Stimulated activated CD8-positive, alpha-beta memory T cell treated with anti-CD3 and anti-CD28 coated beads, Interleukin-12 subunit alpha, Interleukin-12 subunit beta, amount 100 ng/mL, for 1 hour (primary cell): ENCODE measurements around the gene GNS.
"Not testable (repeated sequence)": the region's sequence is repeated elsewhere in the genome, so short reads cannot be mapped to it uniquely, and the experiment has no call there.

ENCODE experiments used
- DNase-seq: peaks from one replicate; pipeline ENCODE4 v3.0.0-alpha.2; 2020; ENCODE audit warnings: low read depth

Gene GNS

DNA sequence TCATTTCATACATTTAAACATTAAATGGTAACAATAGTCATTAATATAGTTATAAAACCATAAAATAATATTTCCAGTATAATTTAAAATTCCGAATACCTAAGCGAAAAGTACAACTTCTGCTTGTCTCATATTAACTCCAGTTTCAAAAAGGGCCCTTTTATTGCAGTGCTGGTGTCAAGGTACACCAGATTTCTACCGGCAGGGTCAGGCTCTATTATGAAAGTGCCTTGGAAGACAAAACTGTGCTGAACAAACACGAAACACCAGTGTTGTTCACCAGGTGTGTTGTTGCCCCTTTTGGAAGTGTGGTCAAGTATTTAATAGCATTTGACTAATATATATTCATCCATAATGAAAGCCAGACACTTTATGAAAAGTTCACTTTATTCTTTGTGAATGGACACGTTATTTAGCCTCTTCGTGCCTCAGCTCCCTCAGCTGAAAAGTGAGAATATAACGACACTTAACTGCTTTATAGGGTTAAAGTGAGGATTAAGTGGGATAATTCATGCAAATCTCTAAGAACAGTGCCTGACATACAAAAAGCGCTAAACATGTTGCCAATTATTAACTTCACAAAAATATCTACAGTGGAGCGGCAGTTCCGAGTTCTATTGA is 20.3 kb upstream of the GNS start:
- no peak for DNase-seq

DNA sequence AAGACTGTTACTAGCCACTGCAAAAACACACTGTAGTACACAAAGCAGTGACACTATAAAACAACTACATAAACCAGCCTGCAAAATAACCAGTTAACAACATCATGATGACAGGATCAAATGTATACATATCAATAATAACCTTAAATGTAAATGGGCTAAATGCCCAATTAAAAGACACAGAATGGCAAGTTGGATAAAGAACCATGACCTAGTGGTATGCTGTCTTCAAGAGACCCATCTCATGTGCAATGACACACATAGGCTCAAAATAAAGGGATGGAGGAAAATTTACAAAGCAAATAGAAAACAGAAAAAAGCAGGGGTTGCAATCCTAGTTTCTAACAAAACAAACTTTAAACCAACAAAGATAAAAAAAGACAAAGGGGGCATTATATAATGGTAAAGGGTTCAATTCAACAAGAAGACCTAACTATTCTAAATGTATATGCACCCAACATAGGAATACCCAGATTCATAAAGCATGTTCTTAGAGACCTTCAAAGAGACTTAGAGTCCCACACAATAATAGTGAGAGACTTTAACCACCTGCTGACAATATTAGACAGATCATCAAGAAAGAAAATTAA is 16.0 kb upstream of the GNS start:
- not testable (repeated sequence) for DNase-seq

DNA sequence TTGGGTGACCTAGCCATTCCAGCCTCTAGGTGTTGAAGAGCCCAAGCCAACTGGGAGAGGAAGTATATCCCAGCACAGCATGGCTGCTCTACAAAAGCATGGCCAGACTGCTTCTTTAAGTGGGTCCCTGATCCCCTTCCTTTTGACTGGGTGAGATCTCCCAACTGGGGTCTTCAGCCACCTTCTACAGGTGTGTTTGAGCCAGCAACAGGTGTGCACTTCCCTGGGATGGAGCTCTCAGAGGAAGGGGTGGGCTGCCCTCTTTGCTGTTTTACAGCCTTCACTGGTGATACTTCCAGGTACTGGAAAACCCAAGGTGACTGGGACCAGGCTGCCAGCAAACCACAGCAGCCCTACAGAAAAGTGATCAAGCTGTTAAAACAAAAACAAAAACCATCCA is 14.2 kb upstream of the GNS start:
- DNase-seq = no peak

DNA sequence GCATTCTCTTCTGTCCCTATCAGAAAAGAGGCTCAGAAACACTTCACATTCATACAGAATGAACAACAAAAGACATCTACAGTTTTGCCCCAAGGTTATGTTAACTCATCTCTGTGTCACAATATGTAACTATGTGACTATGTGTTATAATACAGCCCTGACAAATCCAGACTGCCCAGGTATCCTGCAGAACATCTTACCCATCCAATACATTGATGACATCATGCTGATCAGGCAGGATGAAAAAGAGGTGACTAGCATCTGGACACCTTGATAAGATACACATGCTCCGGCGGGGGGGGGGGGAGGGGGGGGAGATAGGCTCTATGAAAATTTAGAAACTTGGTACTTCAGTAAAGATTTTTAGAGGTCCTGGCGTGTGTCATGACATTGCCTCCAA is 8.3 kb upstream of the GNS start:
- no peak for DNase-seq

DNA sequence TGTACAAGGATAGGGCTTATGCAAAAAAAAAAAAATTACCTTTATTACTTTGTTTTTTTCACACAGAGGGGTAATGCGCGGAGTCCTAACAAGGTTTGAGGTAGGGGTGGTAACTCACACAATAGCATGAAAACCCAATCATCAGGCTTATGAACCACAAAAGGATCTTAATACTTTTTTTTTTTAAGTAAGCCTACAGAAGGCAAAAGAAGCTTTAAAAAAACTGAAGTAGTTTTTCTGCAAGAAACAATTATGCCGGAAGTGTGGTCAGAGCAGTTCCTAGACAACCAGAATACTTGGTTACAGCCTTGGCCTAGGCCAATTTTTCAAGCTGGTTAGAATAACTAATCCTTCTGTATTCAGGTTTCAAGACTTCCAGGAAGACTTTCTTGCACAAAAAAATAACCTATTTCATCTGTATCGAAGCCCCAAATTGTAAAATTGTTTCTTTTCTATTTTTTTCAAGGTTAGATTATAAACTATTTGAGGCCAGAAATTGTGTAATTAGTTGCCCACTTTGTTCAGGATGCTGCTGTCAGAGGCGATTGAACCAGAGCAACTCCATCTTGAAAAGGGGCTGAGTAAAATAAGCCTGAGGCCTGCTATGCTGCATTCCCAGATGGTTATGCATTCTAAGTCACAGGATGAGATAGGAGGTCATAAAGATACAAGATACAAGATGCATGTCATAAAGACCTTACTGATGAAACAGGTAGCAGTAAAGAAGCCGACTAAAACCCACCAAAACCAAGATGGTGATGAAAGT is 1.8 kb upstream of the GNS start:
- no peak for DNase-seq

DNA sequence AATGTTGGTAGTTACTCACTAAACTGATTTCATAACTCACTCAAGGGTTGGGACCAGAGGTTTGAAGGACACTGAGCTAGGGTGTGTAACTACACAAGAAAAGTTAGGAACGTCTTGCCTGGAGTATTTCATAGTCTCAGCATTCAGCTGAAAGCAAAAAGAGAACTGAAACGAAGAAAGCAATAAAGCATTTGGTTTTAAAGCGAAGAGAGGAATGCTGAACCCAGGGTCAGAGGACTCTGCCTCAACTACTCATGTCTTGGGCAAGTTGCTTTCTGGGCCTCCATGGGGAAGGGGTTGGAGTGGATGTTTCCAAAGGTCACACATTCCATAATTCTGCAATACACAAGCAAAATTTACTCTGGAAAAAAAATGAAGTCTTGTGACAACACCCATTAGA is 1.4 kb downstream of the GNS start:
- no peak for DNase-seq

DNA sequence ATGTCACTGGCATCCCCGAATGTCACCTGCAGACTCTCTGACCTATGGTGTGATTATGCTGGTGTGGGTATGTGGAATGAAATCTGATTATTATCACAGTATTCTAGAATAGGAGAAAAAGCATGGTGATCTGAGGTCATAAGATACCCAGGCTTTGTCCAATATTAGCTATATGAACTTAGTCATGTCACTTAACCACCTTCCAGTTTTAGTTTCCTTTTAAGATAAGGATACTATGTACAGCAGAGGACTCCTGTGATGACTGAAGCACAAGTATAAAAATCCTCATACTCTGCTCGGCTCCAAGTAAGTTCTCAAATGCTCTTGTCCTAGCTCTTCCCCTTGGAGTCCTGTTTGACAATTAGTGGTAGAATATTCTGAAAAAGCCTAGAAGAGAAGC is 2.8 kb downstream of the GNS start:
- no peak for DNase-seq

DNA sequence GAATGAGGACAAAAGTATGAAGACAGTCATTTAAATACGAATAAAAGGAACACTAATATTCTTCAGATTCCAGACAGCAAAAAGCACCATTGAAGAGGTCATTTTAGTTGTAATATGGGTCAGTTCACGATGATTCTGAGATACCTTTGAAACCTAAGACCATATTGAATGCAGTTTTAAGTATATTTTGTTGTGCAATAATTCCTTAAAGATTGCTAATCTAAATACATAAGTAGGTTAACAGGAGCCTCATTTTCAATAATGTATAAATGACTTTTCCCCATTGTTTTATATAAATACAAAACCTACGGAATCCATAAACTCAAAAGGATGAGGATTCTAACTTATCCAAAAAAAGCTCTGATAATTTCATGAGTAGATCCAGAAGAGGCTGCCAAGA is 5.8 kb downstream of the GNS start:
- DNase-seq = no peak

DNA sequence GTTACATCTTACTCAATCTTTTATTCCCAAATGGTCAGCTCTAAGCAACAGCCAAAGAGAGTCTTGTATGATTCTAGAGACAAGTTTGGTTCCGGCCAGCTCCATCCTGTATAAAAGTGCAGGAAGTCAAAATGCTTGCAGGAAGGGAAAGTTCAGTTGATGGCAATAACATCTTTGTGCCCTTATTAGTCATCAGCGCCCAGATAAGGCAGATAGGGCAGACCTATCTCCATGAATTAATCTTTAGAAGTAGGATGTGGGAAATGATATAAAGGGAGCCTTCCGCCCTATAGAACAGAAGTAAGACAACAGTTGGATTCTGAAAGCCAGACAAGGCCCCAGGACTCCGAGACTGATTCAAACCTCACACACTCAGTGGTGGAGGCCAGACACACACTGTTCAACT is 6.4 kb downstream of the GNS start:
- DNase-seq = no peak

DNA sequence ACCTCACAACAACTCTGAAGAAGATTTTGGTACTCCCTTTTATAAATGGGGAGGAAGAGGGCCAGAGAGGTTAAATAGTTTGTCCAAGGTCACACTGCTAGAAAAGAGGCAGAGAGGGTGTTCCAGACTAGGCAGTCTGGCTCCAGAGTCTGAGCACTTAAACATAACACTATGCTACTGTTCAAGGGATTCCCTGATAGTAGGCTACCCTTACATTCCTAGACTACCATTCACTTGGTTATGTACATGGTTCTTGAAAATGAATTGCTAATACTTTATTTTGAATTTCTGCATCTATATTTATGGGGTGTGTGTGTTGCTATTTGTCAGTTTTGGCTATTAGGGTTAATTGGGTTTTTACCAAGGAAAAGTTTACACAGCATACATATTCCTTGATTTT is 7.2 kb downstream of the GNS start:
- DNase-seq = no peak

DNA sequence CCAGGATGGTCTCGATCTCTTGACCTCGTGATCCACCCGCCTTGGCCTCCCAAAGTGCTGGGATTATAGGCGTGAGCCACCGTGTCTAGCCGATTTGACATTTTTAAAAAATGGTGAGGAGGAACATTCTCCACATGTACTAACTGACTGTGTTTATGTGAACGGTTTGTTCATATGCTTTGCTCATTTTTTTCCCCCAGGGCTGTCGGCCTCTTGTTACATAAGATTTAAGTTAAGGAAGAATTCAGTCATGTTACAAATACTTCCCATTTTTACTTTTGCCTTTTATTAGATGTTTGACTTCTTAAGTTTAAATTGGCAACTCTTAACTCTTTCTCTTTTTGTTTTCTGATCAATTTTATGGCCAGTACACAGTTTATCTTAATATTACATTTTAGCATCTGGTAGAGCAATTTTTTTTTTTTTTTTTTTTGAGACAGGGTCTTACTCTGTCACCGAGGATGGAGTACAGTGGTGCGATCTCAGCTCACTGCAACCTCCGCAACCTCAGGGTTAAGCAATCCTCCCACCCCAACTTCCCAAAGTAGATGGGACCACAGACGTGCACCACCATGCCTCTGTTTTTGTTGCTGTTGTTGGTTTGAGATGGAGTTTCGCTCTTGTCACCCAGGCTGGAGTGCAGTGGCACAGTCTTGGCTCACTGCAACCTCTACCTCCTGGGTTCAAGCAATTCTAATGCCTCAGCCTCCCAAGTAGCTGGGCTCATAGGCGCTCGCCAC is 9.6 kb downstream of the GNS start:
- no peak for DNase-seq

DNA sequence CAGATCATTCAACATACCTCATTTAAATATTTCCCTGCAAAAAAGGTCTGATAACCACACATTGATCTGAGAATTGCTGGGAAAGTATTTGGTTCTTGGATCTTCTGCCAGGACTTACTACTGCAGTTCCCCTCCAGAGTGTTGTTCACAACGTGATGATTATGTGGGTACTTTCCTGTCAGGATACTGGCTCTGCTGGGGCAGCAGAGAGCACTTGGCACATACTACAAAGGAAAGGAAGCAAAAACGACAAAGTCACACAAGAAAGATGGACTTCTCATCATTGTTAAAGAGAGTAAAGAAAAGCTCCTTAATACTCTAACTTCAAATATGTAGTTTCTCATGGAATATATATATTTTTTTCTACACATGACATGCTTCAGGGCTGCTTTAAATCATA is 11.5 kb downstream of the GNS start:
- no peak for DNase-seq

DNA sequence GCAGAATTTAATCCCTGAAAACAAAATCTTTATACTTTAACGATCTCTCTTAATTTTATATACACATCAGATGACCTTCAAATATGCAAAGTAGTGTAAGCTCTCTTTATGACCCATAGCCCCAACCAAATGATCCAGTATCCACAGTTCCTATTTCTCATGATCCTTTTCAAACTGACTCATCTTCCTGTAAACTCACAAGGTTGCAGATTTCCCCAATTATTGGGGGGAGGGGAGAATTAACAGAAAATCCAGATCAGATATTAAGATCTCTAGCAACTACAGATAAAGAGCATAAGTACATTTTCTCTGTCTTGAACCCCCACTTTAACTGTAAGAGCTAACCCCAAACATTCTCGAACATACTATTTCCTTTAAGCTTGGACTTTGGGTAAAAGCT is 12.5 kb downstream of the GNS start:
- DNase-seq = no peak

DNA sequence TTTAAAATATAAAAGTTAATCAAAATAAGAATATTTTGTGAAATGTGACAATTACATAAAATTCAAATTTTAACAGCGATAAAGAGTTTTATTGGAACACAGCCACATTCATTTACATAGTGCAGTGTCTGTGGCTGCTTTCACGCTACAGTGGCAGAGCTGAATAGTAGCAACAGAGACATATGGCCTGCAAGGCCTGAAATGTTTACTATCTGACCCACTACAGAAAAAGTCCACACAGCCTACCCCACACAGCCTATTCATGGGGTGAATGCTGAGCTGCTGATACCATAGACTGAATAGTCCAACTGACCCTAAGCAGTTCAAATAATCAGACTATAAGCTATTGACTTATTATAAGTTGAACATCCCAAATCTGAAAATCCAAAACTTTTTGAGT is 13.2 kb downstream of the GNS start:
- DNase-seq = no peak

DNA sequence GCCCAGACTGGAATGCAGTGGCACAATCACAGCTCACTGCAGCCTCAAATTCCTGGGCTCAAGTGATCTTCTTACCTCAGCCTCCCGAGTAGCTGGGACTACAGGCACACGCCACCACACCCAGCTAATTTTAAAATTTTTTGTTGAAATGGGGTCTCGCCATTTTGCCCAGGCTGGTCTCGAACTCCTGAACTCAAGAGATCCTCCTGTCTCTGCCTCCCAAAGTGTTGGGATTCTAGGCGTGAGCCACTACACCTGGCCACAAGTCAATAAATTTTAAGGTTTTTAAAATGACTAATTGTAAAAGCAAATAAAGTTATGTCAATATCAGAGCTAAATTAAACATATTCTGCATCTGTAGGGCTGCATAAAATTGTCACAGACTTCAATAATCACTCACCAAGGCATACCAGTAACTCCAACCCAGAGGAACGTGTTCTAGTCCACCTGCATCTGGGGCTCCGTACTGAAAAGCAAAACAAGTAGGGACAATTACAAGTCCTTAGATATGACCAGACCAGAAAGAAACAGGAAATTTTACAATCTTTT is 13.9 kb downstream of the GNS start:
- DNase-seq = no peak

DNA sequence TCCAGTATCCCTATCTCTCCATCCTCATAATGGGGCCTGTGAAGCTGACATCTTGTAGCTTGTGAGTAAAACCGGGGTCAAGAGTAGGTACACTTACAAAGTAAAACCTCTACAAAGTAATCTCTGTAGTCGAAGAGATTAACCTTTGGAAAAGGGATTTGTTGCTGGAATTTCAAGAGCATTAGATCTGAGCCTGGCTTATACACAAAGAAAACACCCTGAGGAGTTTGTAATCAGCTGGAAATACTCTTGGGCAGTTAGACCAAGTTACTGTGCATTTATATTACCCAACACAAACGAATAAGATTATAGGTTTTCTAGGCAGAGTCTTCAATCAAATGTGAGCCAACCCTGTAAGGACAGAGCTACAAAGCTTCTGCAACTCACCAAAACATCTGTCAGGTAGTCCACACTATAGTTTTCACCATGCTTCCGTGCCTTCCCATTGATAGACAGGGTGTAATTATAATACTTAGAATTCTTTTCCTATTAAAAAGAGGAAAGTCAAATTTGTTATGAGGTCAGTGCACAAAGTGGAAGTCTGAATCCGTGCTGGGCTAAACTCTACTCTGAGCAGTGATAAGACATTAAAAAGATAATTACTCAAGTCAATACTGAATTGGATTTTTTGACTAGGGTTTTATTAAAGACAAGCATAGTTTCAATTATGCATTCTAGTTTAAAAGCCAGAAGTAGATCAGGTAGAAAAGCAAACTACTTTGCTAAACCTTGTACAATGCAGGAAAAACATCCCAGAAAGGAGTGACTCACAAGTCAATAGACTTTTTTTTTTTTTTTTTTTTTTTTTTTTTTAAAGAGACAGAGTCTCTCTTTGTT is 14.6 kb downstream of the GNS start:
- no peak for DNase-seq

DNA sequence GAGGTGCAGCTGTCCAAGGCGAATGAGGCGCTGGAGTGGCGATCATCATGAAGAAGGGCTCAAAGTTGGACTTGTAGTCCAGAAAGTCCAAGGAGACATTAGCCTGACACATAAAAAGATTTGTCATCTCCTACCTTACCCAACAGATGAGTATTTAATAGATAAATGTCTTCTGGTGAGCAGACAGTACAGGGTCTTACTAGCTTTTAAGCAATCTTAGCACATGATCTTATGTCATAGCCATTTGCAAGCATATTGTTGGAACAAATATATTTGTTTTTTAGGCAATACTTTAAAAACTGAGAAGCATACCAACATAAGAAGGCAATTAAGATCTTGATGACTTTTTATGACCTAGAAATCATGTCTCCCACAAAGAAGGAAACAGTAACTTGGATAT is 16.0 kb downstream of the GNS start:
- DNase-seq = no peak

DNA sequence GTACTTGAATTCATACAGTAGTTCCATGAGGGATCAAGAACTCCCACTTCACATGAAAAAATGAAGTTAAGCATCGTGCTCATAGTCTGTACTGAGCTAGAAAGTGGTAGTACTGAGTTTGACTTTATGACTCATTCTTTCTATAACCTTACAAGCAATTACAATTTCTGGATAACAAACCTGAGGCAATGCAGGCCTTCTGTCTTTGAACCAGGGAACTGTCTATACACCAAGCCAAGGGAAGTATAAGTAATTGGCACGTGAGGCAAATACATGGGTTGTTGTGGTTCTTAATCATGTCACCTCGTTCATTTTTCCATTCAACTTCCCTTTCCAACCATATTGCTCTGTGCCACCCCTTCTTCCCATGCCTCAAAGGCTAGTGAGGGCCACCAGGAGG is 16.8 kb downstream of the GNS start:
- no peak for DNase-seq

DNA sequence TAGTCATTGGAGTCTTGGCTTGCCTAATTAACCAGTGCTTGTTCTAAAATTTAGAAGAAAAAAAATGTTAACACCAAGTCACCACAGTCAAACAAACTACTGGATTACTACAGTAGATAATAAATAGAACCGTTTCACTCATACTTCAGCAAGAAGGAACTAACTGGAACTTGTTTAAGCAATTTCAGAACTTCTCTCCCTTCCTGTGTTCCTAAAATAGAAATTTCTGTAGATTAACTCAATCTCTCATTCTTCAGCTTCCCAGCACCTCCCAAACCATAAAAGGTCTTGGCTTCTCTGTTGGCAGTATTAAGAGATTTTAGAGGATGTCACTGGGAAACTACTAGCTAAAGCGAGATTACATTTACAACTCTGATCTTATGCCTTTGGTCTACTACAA is 18.6 kb downstream of the GNS start:
- DNase-seq = no peak

DNA sequence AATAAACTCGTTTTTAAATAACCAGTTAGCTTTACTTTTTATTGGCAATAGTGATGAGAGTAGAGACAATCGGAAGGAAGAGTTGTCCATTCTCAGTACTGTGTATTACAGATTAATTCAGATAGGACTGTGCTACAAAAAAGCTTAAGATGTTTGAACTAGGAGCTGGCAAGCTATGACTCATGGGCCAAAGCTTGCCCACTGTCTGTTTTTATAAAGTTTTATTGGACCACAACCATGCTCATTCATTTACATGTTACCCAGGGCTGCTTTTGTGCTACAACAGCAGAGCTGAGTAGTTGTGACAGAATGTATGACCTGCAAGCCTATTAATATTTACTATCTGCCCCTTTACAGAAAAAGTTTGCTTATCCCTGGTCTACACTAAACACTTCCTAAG is 19.4 kb downstream of the GNS start:
- no peak for DNase-seq

DNA sequence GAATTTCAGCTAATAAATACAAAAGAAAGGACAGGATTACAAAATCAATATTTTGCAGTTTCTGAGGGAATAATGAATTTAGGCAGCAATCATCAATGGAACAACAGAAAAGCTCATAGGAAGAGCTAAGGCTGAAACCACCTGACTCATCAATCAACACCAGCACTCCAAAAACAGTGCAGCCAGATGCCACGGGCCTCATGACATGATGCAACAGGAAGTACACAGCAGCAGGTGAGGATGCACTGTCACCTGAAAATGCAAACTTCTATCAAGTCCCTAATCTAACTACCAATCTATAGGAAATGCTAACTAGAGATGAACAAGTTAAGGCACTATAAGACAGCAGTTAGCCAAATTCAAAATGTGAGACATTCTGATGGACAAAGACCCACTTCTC is 21.7 kb downstream of the GNS start:
- no peak for DNase-seq

DNA sequence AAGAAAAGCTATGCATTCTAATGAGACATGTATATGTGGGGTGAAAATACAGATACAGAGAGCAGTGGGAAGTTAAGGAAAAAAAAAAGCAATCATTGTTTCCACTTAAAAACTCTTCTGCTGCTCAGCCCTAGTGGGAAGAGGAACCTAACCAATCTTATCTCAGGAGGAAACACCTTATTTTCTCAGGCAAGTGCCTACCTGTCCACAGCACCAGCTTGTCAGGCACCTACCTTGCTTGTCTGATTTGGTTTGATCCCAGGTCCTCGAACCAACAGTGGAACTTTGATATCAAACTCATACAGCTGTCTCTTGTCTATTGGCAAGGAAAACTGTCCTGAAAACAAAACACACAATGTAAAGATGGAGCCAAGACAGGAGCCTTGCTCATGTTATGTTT is 22.4 kb downstream of the GNS start:
- no peak for DNase-seq
